ENCODE results near the gene RASSF3.

The RASSF3 gene

DNA sequence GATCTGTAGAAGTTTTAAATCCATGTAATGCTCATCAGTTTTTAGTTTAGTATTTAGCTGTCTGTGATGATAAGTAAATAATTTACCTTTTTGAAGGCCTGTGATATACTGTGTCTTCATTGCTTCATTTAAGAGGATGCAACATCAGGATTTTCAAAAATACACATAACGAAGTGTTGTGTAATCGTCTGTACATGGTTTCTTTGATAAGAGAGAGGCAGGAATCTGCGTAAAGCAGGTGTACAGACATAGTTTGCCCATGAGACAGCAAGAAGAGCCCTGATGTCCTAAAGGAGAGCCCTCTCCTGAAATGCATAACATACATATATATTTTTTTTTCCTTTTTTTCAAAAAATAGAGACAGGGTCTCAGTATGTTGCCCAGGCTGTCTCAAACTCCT lies 44.8 kb downstream of the RASSF3 start:
- no peak for ATAC-seq
- TF ChIP-seq RARB (CRISPR knock-in tag; IDR thresholded peaks at IDR 0.05) (no peak), BACH2 (CRISPR knock-in tag; IDR thresholded peaks at IDR 0.05; ENCODE audit: borderline replicate concordance) (no peak), SNAI2 (CRISPR knock-in tag; IDR thresholded peaks at IDR 0.05) (no peak), CSDC2 (CRISPR knock-in tag; IDR thresholded peaks at IDR 0.05) (no peak), ZNF8 (CRISPR knock-in tag; IDR thresholded peaks at IDR 0.05) (no peak), ZFP3 (CRISPR knock-in tag; IDR thresholded peaks at IDR 0.05) (no peak), PPARA (CRISPR knock-in tag; IDR thresholded peaks at IDR 0.05; ENCODE audit: borderline replicate concordance) (no peak), ARNTL (CRISPR knock-in tag; IDR thresholded peaks at IDR 0.05; ENCODE audit: borderline replicate concordance, low read depth) (no peak), ZNF70 (CRISPR knock-in tag; IDR thresholded peaks at IDR 0.05) (no peak), ZNF565 (CRISPR knock-in tag; conservative IDR thresholded peaks at IDR 0.05; ENCODE audit: low read depth) (no peak), TCF4 (CRISPR knock-in tag; IDR thresholded peaks at IDR 0.05; ENCODE audit: borderline replicate concordance) (no peak), OSR1 (CRISPR knock-in tag; IDR thresholded peaks at IDR 0.05) (no peak), ISL1 (CRISPR knock-in tag; IDR thresholded peaks at IDR 0.05) (no peak), TOX (CRISPR knock-in tag; IDR thresholded peaks at IDR 0.05; ENCODE audit: borderline replicate concordance) (no peak), ESRRG (CRISPR knock-in tag; IDR thresholded peaks at IDR 0.05) (no peak)
- TF ChIP-seq, protein P1, sequence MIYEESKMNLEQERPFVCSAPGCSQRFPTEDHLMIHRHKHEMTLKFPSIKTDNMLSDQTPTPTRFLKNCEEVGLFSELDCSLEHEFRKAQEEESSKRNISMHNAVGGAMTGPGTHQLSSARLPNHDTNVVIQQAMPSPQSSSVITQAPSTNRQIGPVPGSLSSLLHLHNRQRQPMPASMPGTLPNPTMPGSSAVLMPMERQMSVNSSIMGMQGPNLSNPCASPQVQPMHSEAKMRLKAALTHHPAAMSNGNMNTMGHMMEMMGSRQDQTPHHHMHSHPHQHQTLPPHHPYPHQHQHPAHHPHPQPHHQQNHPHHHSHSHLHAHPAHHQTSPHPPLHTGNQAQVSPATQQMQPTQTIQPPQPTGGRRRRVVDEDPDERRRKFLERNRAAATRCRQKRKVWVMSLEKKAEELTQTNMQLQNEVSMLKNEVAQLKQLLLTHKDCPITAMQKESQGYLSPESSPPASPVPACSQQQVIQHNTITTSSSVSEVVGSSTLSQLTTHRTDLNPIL (CRISPR knock-in tag; IDR thresholded peaks at IDR 0.05; ENCODE audit: low read depth), result no peak
- TF ChIP-seq, protein P2, sequence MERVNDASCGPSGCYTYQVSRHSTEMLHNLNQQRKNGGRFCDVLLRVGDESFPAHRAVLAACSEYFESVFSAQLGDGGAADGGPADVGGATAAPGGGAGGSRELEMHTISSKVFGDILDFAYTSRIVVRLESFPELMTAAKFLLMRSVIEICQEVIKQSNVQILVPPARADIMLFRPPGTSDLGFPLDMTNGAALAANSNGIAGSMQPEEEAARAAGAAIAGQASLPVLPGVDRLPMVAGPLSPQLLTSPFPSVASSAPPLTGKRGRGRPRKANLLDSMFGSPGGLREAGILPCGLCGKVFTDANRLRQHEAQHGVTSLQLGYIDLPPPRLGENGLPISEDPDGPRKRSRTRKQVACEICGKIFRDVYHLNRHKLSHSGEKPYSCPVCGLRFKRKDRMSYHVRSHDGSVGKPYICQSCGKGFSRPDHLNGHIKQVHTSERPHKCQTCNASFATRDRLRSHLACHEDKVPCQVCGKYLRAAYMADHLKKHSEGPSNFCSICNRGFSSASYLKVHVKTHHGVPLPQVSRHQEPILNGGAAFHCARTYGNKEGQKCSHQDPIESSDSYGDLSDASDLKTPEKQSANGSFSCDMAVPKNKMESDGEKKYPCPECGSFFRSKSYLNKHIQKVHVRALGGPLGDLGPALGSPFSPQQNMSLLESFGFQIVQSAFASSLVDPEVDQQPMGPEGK (CRISPR knock-in tag; IDR thresholded peaks at IDR 0.05; ENCODE audit: borderline replicate concordance), result no peak
- TF ChIP-seq, protein P3, sequence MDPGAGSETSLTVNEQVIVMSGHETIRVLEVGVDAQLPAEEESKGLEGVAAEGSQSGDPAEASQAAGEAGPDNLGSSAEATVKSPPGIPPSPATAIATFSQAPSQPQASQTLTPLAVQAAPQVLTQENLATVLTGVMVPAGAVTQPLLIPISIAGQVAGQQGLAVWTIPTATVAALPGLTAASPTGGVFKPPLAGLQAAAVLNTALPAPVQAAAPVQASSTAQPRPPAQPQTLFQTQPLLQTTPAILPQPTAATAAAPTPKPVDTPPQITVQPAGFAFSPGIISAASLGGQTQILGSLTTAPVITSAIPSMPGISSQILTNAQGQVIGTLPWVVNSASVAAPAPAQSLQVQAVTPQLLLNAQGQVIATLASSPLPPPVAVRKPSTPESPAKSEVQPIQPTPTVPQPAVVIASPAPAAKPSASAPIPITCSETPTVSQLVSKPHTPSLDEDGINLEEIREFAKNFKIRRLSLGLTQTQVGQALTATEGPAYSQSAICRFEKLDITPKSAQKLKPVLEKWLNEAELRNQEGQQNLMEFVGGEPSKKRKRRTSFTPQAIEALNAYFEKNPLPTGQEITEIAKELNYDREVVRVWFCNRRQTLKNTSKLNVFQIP (CRISPR knock-in tag; IDR thresholded peaks at IDR 0.05; ENCODE audit: borderline replicate concordance, low read depth), result no peak
- TF ChIP-seq, protein P4, sequence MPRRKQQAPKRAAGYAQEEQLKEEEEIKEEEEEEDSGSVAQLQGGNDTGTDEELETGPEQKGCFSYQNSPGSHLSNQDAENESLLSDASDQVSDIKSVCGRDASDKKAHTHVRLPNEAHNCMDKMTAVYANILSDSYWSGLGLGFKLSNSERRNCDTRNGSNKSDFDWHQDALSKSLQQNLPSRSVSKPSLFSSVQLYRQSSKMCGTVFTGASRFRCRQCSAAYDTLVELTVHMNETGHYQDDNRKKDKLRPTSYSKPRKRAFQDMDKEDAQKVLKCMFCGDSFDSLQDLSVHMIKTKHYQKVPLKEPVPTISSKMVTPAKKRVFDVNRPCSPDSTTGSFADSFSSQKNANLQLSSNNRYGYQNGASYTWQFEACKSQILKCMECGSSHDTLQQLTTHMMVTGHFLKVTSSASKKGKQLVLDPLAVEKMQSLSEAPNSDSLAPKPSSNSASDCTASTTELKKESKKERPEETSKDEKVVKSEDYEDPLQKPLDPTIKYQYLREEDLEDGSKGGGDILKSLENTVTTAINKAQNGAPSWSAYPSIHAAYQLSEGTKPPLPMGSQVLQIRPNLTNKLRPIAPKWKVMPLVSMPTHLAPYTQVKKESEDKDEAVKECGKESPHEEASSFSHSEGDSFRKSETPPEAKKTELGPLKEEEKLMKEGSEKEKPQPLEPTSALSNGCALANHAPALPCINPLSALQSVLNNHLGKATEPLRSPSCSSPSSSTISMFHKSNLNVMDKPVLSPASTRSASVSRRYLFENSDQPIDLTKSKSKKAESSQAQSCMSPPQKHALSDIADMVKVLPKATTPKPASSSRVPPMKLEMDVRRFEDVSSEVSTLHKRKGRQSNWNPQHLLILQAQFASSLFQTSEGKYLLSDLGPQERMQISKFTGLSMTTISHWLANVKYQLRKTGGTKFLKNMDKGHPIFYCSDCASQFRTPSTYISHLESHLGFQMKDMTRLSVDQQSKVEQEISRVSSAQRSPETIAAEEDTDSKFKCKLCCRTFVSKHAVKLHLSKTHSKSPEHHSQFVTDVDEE (CRISPR knock-in tag; IDR thresholded peaks at IDR 0.05), result no peak
- TF ChIP-seq, protein P5, sequence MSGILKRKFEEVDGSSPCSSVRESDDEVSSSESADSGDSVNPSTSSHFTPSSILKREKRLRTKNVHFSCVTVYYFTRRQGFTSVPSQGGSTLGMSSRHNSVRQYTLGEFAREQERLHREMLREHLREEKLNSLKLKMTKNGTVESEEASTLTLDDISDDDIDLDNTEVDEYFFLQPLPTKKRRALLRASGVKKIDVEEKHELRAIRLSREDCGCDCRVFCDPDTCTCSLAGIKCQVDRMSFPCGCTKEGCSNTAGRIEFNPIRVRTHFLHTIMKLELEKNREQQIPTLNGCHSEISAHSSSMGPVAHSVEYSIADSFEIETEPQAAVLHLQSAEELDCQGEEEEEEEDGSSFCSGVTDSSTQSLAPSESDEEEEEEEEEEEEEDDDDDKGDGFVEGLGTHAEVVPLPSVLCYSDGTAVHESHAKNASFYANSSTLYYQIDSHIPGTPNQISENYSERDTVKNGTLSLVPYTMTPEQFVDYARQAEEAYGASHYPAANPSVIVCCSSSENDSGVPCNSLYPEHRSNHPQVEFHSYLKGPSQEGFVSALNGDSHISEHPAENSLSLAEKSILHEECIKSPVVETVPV (CRISPR knock-in tag; IDR thresholded peaks at IDR 0.05), result no peak

DNA sequence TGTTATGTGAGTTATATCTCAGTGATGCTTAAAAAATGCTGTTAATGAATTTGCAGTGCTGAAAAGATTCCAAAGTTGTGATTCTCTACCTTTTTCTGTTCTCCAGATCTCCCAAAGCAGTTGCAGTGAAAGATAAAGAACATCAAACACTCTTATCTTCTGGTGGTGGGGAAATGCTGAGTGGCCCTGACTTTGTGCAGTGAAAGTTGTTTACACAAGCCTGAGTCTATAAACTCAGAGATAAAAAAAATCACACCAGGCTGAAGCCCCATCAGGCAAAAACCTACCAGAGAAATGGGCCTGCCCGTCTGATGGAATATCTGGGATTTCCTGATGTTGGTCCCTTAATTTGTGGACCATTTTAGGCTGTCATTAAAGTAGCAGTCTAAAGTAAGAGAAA lies 46.1 kb downstream of the RASSF3 start:
- ATAC-seq, result no peak
- TF ChIP-seq ISL1 (CRISPR knock-in tag; IDR thresholded peaks at IDR 0.05) (no peak), SNAI2 (CRISPR knock-in tag; IDR thresholded peaks at IDR 0.05) (no peak), BACH2 (CRISPR knock-in tag; IDR thresholded peaks at IDR 0.05; ENCODE audit: borderline replicate concordance) (no peak), ZNF8 (CRISPR knock-in tag; IDR thresholded peaks at IDR 0.05) (no peak), ARNTL (CRISPR knock-in tag; IDR thresholded peaks at IDR 0.05; ENCODE audit: borderline replicate concordance, low read depth) (no peak), ZFP30 (CRISPR knock-in tag; IDR thresholded peaks at IDR 0.05) (no peak), ZNF565 (CRISPR knock-in tag; conservative IDR thresholded peaks at IDR 0.05; ENCODE audit: low read depth) (no peak), ZFP3 (CRISPR knock-in tag; IDR thresholded peaks at IDR 0.05) (no peak), TCF4 (CRISPR knock-in tag; IDR thresholded peaks at IDR 0.05; ENCODE audit: borderline replicate concordance) (no peak), CSDC2 (CRISPR knock-in tag; IDR thresholded peaks at IDR 0.05) (no peak), ESRRG (CRISPR knock-in tag; IDR thresholded peaks at IDR 0.05) (no peak), OSR1 (CRISPR knock-in tag; IDR thresholded peaks at IDR 0.05) (no peak)
- TF ChIP-seq, protein P1 (CRISPR knock-in tag; IDR thresholded peaks at IDR 0.05; ENCODE audit: low read depth), result no peak
- TF ChIP-seq, protein P4 (CRISPR knock-in tag; IDR thresholded peaks at IDR 0.05), result no peak
- TF ChIP-seq, protein P3 (CRISPR knock-in tag; IDR thresholded peaks at IDR 0.05; ENCODE audit: borderline replicate concordance, low read depth), result no peak
- TF ChIP-seq, protein P5 (CRISPR knock-in tag; IDR thresholded peaks at IDR 0.05), result no peak

All from SK-N-SH treated with all-trans-retinoic acid at 6 μM for 48 hours (cell line).